Endodermal cell (in vitro differentiated cells): ENCODE data around the gene NCKAP5. TPM values are rescaled to one million over a fixed set of nuclear protein-coding genes. Genes with fewer than 3 reads are reported as not detected.

Experiments
- DNase-seq: peaks from one replicate; pipeline ENCODE4 v3.0.0-alpha.2; 2017
- H3K27ac ChIP-seq: 2 replicates; pipeline ENCODE4 v1.5.1; 2013; ENCODE audit warnings: mild to moderate bottlenecking, low read depth, low read length, moderate library complexity
- H3K27me3 ChIP-seq: 2 replicates; pipeline ENCODE4 v1.6.1; 2013; ENCODE audit warnings: mild to moderate bottlenecking, low read length, moderate library complexity; ENCODE audit not compliant: insufficient read depth, control insufficient read depth, poor library complexity, severe bottlenecking
- H3K36me3 ChIP-seq: 2 replicates; pipeline ENCODE4 v1.7.0; 2013; ENCODE audit warnings: mild to moderate bottlenecking, low read length, moderate library complexity; ENCODE audit not compliant: control insufficient read depth, insufficient read depth
- H3K4me1 ChIP-seq: one replicate; pipeline ENCODE4 v1.7.0; 2013; ENCODE audit warnings: low read length; ENCODE audit not compliant: control insufficient read depth, insufficient read depth
- H3K4me3 ChIP-seq: 2 replicates; pipeline ENCODE4 v1.5.1; 2013; ENCODE audit warnings: mild to moderate bottlenecking, low read length, moderate library complexity
- H3K9ac ChIP-seq: 2 replicates; pipeline ENCODE4 v1.6.1; 2013; ENCODE audit warnings: mild to moderate bottlenecking, low read length, moderate library complexity; ENCODE audit not compliant: poor library complexity, severe bottlenecking; ENCODE audit errors: extremely low read depth
- H3K9me3 ChIP-seq: 2 replicates; pipeline ENCODE4 v1.6.1; 2013; ENCODE audit warnings: mild to moderate bottlenecking, low read length, moderate library complexity; ENCODE audit not compliant: control insufficient read depth
- H3K27ac Mint-ChIP-seq: 2 replicates; pipeline ENCODE4 v1.8.0; 2020; ENCODE audit warnings: mixed read lengths
- H3K27me3 Mint-ChIP-seq: 2 replicates; pipeline ENCODE4 v1.8.0; 2021; ENCODE audit warnings: mild to moderate bottlenecking, mixed read lengths; ENCODE audit not compliant: insufficient read depth
- H3K36me3 Mint-ChIP-seq: 2 replicates; pipeline ENCODE4 v1.8.0; 2020; ENCODE audit warnings: low read depth, mixed read lengths
- H3K4me1 Mint-ChIP-seq: 2 replicates; pipeline ENCODE4 v1.8.0; 2020; ENCODE audit warnings: mixed read lengths
- H3K4me3 Mint-ChIP-seq: 2 replicates; pipeline ENCODE4 v1.8.0; 2020; ENCODE audit warnings: mild to moderate bottlenecking, moderate library complexity, mixed read lengths
- H3K9me3 Mint-ChIP-seq: 2 replicates; pipeline ENCODE4 v1.8.0; 2020; ENCODE audit warnings: mild to moderate bottlenecking, mixed read lengths
- whole genome bisulfite sequencing, 2 experiments: methylation state at CpG; one replicate each; pipeline versions ENCODE4 v1.1.5 to v1.1.7; 2013; ENCODE audit warnings: missing lambda C conversion rate in 2 of 2, mixed read lengths in 1 of 2; ENCODE audit not compliant: insufficient coverage in 1 of 2, insufficient read length in 1 of 2; 5-methylcytosine and 5-hydroxymethylcytosine counted together
- total RNA-seq, 2 donors: library from RNA; stranded (reverse); fragmentation: NEBNext Ultra II Directional in 1 of 2; extraction: Animal tissue kit (Norgen Biotek cat#: 25700) in 1 of 2; gene quantifications; 2 replicates in 1 of 2; 3 replicates in 1 of 2; pipeline ENCODE4 v1.2.1, GENCODE V29; 2021
- TF ChIP-seq, protein P1 (sequence below): fragments of 200-600 bp; sonication (generic); conservative IDR thresholded peaks from 2 replicates; pipeline ENCODE4 v1.5.0; 2021; ENCODE audit warnings: antibody characterized with exemption, mild to moderate bottlenecking

NCKAP5 gene
- total RNA-seq, 2 donors from 2014 or later, result 0.58 to 0.92 TPM

DNA sequence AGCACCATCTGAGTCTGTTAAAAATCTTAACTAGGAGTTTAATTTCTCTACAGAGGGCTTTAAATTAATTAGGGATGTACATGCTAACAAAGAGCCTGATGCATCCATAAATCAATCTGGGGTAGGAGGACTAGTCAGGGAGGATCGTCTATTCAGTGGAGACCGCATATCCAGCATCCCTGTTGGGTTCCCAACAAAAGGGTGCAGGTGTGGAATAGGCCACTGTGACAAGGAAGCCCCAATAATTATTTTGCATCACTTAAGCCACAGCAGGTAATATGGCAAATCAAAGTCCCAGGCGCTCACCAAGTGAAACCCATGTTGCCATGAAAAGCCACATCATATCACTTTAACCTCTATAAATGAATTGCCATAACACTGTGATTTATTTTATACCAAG, 392.3 kb downstream of the NCKAP5 start:
- DNase-seq, result no peak
- Histone ChIP-seq H3K4me1 (no peaks in the 10 kb centered on the region), H3K9ac (no peak overlapping the region), H3K27me3 (no peaks in the 10 kb centered on the region), H3K4me3 (no peak overlapping the region), H3K9me3 (no peaks in the 10 kb centered on the region), H3K36me3 (no peaks in the 10 kb centered on the region), H3K27ac (no peak overlapping the region)
- Mint-ChIP-seq H3K27ac (no peak overlapping the region), H3K9me3 (no peaks in the 10 kb centered on the region), H3K36me3 (no peaks in the 10 kb centered on the region), H3K4me3 (no peak overlapping the region), H3K4me1 (no peaks in the 10 kb centered on the region), H3K27me3 (no peaks in the 10 kb centered on the region)
- TF ChIP-seq, protein P1, sequence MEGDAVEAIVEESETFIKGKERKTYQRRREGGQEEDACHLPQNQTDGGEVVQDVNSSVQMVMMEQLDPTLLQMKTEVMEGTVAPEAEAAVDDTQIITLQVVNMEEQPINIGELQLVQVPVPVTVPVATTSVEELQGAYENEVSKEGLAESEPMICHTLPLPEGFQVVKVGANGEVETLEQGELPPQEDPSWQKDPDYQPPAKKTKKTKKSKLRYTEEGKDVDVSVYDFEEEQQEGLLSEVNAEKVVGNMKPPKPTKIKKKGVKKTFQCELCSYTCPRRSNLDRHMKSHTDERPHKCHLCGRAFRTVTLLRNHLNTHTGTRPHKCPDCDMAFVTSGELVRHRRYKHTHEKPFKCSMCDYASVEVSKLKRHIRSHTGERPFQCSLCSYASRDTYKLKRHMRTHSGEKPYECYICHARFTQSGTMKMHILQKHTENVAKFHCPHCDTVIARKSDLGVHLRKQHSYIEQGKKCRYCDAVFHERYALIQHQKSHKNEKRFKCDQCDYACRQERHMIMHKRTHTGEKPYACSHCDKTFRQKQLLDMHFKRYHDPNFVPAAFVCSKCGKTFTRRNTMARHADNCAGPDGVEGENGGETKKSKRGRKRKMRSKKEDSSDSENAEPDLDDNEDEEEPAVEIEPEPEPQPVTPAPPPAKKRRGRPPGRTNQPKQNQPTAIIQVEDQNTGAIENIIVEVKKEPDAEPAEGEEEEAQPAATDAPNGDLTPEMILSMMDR, result no peak
- 84 to 88% methylated on average over 3 of the region's 3 CpGs for WGBS, 2 experiments

DNA sequence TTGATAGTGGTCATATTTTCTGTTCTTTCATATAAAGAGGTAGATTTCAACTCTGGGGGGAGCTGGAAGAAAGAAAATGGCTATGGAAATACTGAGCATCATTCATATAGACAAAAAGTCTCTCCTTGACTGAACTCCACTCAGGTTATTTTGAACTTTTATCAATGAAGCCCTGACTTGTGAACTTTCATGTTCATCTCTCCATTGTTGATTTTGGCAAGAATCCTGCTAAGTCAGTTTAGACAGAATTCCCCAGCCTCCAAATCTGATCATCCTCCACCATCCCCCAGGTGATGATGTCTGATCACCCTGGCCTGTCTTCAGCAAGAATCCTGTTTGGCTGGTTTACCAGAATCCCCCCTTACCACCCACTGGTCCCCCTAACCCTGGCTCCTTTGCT, 395.0 kb downstream of the NCKAP5 start:
- Histone ChIP-seq H3K27ac (no peak overlapping the region), H3K9me3 (no peaks in the 10 kb centered on the region), H3K9ac (no peak overlapping the region), H3K27me3 (peaks cover 4% of the 10 kb centered on the region), H3K4me3 (no peak overlapping the region), H3K4me1 (no peaks in the 10 kb centered on the region), H3K36me3 (no peaks in the 10 kb centered on the region)
- Mint-ChIP-seq H3K4me3 (no peak overlapping the region), H3K36me3 (no peaks in the 10 kb centered on the region), H3K4me1 (no peaks in the 10 kb centered on the region), H3K9me3 (no peaks in the 10 kb centered on the region), H3K27ac (no peak overlapping the region), H3K27me3 (no peaks in the 10 kb centered on the region)
- TF ChIP-seq, protein P1, result no peak
- DNase-seq, result no peak

DNA sequence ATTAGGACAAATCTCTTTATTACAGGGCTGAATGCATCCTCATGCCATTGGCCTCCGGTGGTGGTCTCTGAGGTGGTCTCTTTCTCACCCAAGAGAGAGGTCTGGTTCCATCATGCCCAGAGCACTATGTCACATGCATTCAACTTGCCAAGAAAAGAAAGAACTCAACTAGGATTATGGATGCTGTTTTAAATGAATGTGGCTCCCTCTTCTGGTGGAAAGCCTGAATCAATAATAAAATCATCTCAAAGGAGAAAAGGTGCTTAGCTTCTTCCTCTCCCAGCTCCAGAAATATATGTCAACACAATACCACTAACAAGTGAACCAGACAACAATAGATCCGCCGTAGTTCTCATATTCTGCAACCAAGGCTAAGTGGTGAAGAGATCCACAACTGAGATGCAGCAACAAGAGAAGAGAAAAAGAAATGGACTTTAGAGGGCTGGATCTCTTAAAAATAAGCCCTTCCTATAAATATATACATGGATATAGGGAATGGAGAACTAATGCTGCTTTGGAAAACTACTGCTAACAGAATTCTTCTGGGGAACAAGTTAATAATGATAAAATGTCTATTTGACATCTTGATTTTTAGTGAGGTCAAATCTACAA, 396.8 kb downstream of the NCKAP5 start:
- Histone ChIP-seq H3K27me3 (peaks cover 4% of the 10 kb centered on the region), H3K4me3 (no peak overlapping the region), H3K27ac (no peak overlapping the region), H3K9ac (no peak overlapping the region), H3K4me1 (no peaks in the 10 kb centered on the region), H3K36me3 (no peaks in the 10 kb centered on the region), H3K9me3 (no peaks in the 10 kb centered on the region)
- Mint-ChIP-seq H3K4me3 (no peak overlapping the region), H3K4me1 (no peaks in the 10 kb centered on the region), H3K27me3 (no peaks in the 10 kb centered on the region), H3K36me3 (no peaks in the 10 kb centered on the region), H3K9me3 (no peaks in the 10 kb centered on the region), H3K27ac (no peak overlapping the region)
- DNase-seq, result peak; percentile 45
- TF ChIP-seq, protein P1, result peak; percentile 84
- 17 to 43% methylated on average over 1 to 3 of the region's 3 CpGs for WGBS, 2 experiments
